ENCODE measurements around the gene WNT10A.

The WNT10A gene

GRCh38 chr2:218878926-218879761, 1.5 kb upstream of the WNT10A start:
- H3K27me3 ChIP-seq (ENCODE audit: insufficient read depth, low read length), result peaks cover 84% of the 10 kb centered on the region

GRCh38 chr2:218879776-218880101, 913 bp upstream of the WNT10A start:
- no peak overlapping the region for H3K27ac ChIP-seq (ENCODE audit: low read depth, low read length)
- H2AFZ ChIP-seq (ENCODE audit: low read length, unreplicated experiment), result no peak overlapping the region
- H3K4me1 ChIP-seq (ENCODE audit: control insufficient read depth, insufficient read depth, low read length, unreplicated experiment), result no peaks in the 10 kb centered on the region
- no peaks in the 10 kb centered on the region for H3K36me3 ChIP-seq (ENCODE audit: insufficient read depth, low read length)
- H3K27me3 ChIP-seq (ENCODE audit: insufficient read depth, low read length), result peaks cover 84% of the 10 kb centered on the region
- no peaks in the 10 kb centered on the region for H3K79me2 ChIP-seq (ENCODE audit: control insufficient read depth, insufficient read depth, low read length, unreplicated experiment)
- H3K4me3 ChIP-seq (ENCODE audit: low read depth, low read length), result no peak overlapping the region

More at GRCh38 chr2:218878926-218879761, 1.5 kb upstream of the WNT10A start:
- no peak overlapping the region for H3K27ac ChIP-seq (ENCODE audit: low read depth, low read length)
- H3K36me3 ChIP-seq (ENCODE audit: insufficient read depth, low read length), result no peaks in the 10 kb centered on the region
- H3K4me1 ChIP-seq (ENCODE audit: control insufficient read depth, insufficient read depth, low read length, unreplicated experiment), result no peaks in the 10 kb centered on the region
- no peaks in the 10 kb centered on the region for H3K79me2 ChIP-seq (ENCODE audit: control insufficient read depth, insufficient read depth, low read length, unreplicated experiment)
- H3K4me3 ChIP-seq (ENCODE audit: low read depth, low read length), result no peak overlapping the region
- H2AFZ ChIP-seq (ENCODE audit: low read length, unreplicated experiment), result no peak overlapping the region

GRCh38 chr2:218880859-218881594, 375 bp downstream of the WNT10A start:
- Histone ChIP-seq H3K27me3 (ENCODE audit: insufficient read depth, low read length) (peaks cover 79% of the 10 kb centered on the region), H3K27ac (ENCODE audit: low read depth, low read length) (no peak overlapping the region), H3K36me3 (ENCODE audit: insufficient read depth, low read length) (no peaks in the 10 kb centered on the region), H3K79me2 (ENCODE audit: control insufficient read depth, insufficient read depth, low read length, unreplicated experiment) (no peaks in the 10 kb centered on the region), H2AFZ (ENCODE audit: low read length, unreplicated experiment) (no peak overlapping the region), H3K4me1 (ENCODE audit: control insufficient read depth, insufficient read depth, low read length, unreplicated experiment) (no peaks in the 10 kb centered on the region), H3K4me3 (ENCODE audit: low read depth, low read length) (no peak overlapping the region)

- no peak overlapping the region for H2AFZ ChIP-seq (ENCODE audit: low read length, unreplicated experiment)
- no peaks in the 10 kb centered on the region for H3K36me3 ChIP-seq (ENCODE audit: insufficient read depth, low read length)
- H3K27ac ChIP-seq (ENCODE audit: low read depth, low read length), result no peak overlapping the region
- no peaks in the 10 kb centered on the region for H3K79me2 ChIP-seq (ENCODE audit: control insufficient read depth, insufficient read depth, low read length, unreplicated experiment)
- peaks cover 71% of the 10 kb centered on the region for H3K27me3 ChIP-seq (ENCODE audit: insufficient read depth, low read length)
- H3K4me3 ChIP-seq (ENCODE audit: low read depth, low read length), result no peak overlapping the region
- no peaks in the 10 kb centered on the region for H3K4me1 ChIP-seq (ENCODE audit: control insufficient read depth, insufficient read depth, low read length, unreplicated experiment)
These were observed 1.2 kb downstream of the WNT10A start for GRCh38 chr2:218881744-218882460.

- Histone ChIP-seq H3K36me3 (ENCODE audit: insufficient read depth, low read length) (no peaks in the 10 kb centered on the region), H3K27me3 (ENCODE audit: insufficient read depth, low read length) (peaks cover 71% of the 10 kb centered on the region), H3K4me1 (ENCODE audit: control insufficient read depth, insufficient read depth, low read length, unreplicated experiment) (no peaks in the 10 kb centered on the region), H3K27ac (ENCODE audit: low read depth, low read length) (no peak overlapping the region), H3K4me3 (ENCODE audit: low read depth, low read length) (no peak overlapping the region), H3K79me2 (ENCODE audit: control insufficient read depth, insufficient read depth, low read length, unreplicated experiment) (no peaks in the 10 kb centered on the region), H2AFZ (ENCODE audit: low read length, unreplicated experiment) (no peak overlapping the region)
These were observed 1.8 kb downstream of the WNT10A start for GRCh38 chr2:218882461-218882816.

GRCh38 chr2:218882866-218883366, 2.3 kb downstream of the WNT10A start:
- Histone ChIP-seq H3K79me2 (ENCODE audit: control insufficient read depth, insufficient read depth, low read length, unreplicated experiment) (no peaks in the 10 kb centered on the region), H3K27me3 (ENCODE audit: insufficient read depth, low read length) (peaks cover 69% of the 10 kb centered on the region), H3K36me3 (ENCODE audit: insufficient read depth, low read length) (no peaks in the 10 kb centered on the region), H3K4me3 (ENCODE audit: low read depth, low read length) (no peak overlapping the region), H3K27ac (ENCODE audit: low read depth, low read length) (no peak overlapping the region), H3K4me1 (ENCODE audit: control insufficient read depth, insufficient read depth, low read length, unreplicated experiment) (no peaks in the 10 kb centered on the region), H2AFZ (ENCODE audit: low read length, unreplicated experiment) (no peak overlapping the region)

GRCh38 chr2:218883491-218884490, 3.1 kb downstream of the WNT10A start:
- Histone ChIP-seq H3K27ac (ENCODE audit: low read depth, low read length) (no peak overlapping the region), H3K4me3 (ENCODE audit: low read depth, low read length) (peak overlapping the region; percentile 42)

GRCh38 chr2:218884519-218884918, 3.9 kb downstream of the WNT10A start:
- no peaks in the 10 kb centered on the region for H3K36me3 ChIP-seq (ENCODE audit: insufficient read depth, low read length)
- H2AFZ ChIP-seq (ENCODE audit: low read length, unreplicated experiment), result no peak overlapping the region
- H3K27me3 ChIP-seq (ENCODE audit: insufficient read depth, low read length), result peaks cover 55% of the 10 kb centered on the region
- H3K79me2 ChIP-seq (ENCODE audit: control insufficient read depth, insufficient read depth, low read length, unreplicated experiment), result no peaks in the 10 kb centered on the region
- H3K4me1 ChIP-seq (ENCODE audit: control insufficient read depth, insufficient read depth, low read length, unreplicated experiment), result no peaks in the 10 kb centered on the region
- no peak overlapping the region for H3K4me3 ChIP-seq (ENCODE audit: low read depth, low read length)
- H3K27ac ChIP-seq (ENCODE audit: low read depth, low read length), result no peak overlapping the region

More at GRCh38 chr2:218883491-218884490, 3.1 kb downstream of the WNT10A start:
- Histone ChIP-seq H3K79me2 (ENCODE audit: control insufficient read depth, insufficient read depth, low read length, unreplicated experiment) (no peaks in the 10 kb centered on the region), H3K27me3 (ENCODE audit: insufficient read depth, low read length) (peaks cover 60% of the 10 kb centered on the region), H2AFZ (ENCODE audit: low read length, unreplicated experiment) (no peak overlapping the region), H3K36me3 (ENCODE audit: insufficient read depth, low read length) (no peaks in the 10 kb centered on the region), H3K4me1 (ENCODE audit: control insufficient read depth, insufficient read depth, low read length, unreplicated experiment) (no peaks in the 10 kb centered on the region)

GRCh38 chr2:218885981-218886947, 5.6 kb downstream of the WNT10A start:
- Histone ChIP-seq H3K79me2 (ENCODE audit: control insufficient read depth, insufficient read depth, low read length, unreplicated experiment) (no peaks in the 10 kb centered on the region), H3K36me3 (ENCODE audit: insufficient read depth, low read length) (no peaks in the 10 kb centered on the region), H3K27ac (ENCODE audit: low read depth, low read length) (no peak overlapping the region), H3K4me3 (ENCODE audit: low read depth, low read length) (no peak overlapping the region), H2AFZ (ENCODE audit: low read length, unreplicated experiment) (no peak overlapping the region), H3K27me3 (ENCODE audit: insufficient read depth, low read length) (peaks cover 40% of the 10 kb centered on the region), H3K4me1 (ENCODE audit: control insufficient read depth, insufficient read depth, low read length, unreplicated experiment) (no peaks in the 10 kb centered on the region)

Measured in ACC112 (cell line).